Nephron (organoid): ENCODE data around the gene GPSM3.

Experiments
- H3K27ac Mint-ChIP-seq, 3 experiments: 2 replicates each; pipeline ENCODE4 v1.8.0; 2020; ENCODE audit warnings: mixed read lengths in 3 of 3, mild to moderate bottlenecking in 2 of 3, moderate library complexity in 1 of 3
- H3K27me3 Mint-ChIP-seq: 2 replicates; pipeline ENCODE4 v1.8.0; 2021; ENCODE audit warnings: low read depth, mild to moderate bottlenecking, moderate library complexity, mixed read lengths
- H3K36me3 Mint-ChIP-seq: 2 replicates; pipeline ENCODE4 v1.8.0; 2020; ENCODE audit warnings: low read depth, mixed read lengths
- H3K4me1 Mint-ChIP-seq: 2 replicates; pipeline ENCODE4 v1.8.0; 2020; ENCODE audit warnings: mixed read lengths
- H3K4me3 Mint-ChIP-seq, 3 experiments: 2 replicates each; pipeline ENCODE4 v1.8.0; 2020; ENCODE audit warnings: mild to moderate bottlenecking in 3 of 3, mixed read lengths in 3 of 3, moderate library complexity in 2 of 3
- H3K9me3 Mint-ChIP-seq: 2 replicates; pipeline ENCODE4 v1.8.0; 2020; ENCODE audit warnings: mixed read lengths
- TF ChIP-seq, protein P1 (sequence below), 3 experiments: fragments of 200-600 bp; sonication (generic); IDR thresholded peaks; one replicate each; pipeline ENCODE4 v1.5.0; 2021; ENCODE audit warnings: antibody characterized with exemption in 3 of 3; ENCODE audit not compliant: unreplicated experiment in 3 of 3

Gene GPSM3

DNA sequence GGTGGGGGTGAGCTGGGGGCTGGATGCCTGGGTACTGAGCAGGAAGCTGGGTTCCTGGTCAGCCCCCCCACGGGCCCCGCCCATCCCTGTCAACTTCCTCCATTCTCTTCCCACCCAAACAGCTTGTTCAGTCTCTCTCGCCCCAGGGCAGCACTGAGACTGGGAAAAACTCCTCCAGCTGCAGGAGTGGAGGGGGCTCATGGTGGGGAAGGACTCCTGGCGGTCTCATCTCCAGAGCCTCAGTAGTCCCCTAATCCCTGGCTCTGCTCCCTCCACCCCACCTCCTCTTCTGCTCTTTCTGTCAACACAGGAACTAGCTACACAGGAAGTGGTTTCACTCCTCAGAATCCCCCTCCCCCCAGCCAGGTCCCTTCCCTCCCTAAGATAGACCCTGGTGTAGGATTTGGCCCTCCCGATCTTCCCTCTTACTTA is at the start of gene GPSM3:
Gene GPSM3 (minus strand): TSS at position 36 of the 432 bp plus-strand sequence. CDS start 130 bp downstream, outside the sequence.
- H3K9me3 Mint-ChIP-seq: no peaks in the 10 kb centered on the region
- H3K27me3 Mint-ChIP-seq: no peaks in the 10 kb centered on the region
- peaks cover 2% of the 10 kb centered on the region for H3K36me3 Mint-ChIP-seq
- peak within 1 kb of the TSS; percentile 99 to 100 (median 100) for H3K27ac Mint-ChIP-seq
- peak within 1 kb of the TSS; percentile 67 to 75 (median 73) for H3K4me3 Mint-ChIP-seq
- peaks cover 60% of the 10 kb centered on the region for H3K4me1 Mint-ChIP-seq
- TF ChIP-seq, protein P1, sequence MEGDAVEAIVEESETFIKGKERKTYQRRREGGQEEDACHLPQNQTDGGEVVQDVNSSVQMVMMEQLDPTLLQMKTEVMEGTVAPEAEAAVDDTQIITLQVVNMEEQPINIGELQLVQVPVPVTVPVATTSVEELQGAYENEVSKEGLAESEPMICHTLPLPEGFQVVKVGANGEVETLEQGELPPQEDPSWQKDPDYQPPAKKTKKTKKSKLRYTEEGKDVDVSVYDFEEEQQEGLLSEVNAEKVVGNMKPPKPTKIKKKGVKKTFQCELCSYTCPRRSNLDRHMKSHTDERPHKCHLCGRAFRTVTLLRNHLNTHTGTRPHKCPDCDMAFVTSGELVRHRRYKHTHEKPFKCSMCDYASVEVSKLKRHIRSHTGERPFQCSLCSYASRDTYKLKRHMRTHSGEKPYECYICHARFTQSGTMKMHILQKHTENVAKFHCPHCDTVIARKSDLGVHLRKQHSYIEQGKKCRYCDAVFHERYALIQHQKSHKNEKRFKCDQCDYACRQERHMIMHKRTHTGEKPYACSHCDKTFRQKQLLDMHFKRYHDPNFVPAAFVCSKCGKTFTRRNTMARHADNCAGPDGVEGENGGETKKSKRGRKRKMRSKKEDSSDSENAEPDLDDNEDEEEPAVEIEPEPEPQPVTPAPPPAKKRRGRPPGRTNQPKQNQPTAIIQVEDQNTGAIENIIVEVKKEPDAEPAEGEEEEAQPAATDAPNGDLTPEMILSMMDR (IDR thresholded peaks at IDR 0.05; ENCODE audit: unreplicated experiment in 3 of 3): no peak

DNA sequence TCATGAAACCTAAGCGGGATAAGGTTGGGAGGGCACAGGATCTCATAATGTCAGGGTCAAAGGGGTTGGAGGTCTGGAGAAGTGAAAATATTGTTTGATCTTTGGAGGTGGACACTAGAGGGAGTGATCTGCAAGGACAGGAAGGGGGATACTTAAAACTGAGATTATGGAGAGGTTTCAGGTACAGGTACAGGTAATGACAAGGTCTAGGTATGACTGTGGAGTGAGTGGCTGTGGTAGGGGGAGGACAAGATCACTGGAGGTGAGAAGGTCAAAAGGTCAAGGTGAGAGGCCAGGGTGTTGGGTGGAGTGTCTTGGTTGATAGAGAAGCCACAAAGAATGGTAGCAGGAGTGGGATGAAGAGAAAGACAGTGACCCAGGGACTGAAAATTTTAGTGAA is 48.2 kb upstream of the GPSM3 start:
- Mint-ChIP-seq H3K27me3 (no peaks in the 10 kb centered on the region), H3K4me3 (no peak overlapping the region), H3K27ac (no peak overlapping the region), H3K4me1 (peaks cover 25% of the 10 kb centered on the region), H3K36me3 (no peaks in the 10 kb centered on the region), H3K9me3 (no peaks in the 10 kb centered on the region)
- TF ChIP-seq, protein P1 (IDR thresholded peaks at IDR 0.05; ENCODE audit: unreplicated experiment in 3 of 3): no peak

DNA sequence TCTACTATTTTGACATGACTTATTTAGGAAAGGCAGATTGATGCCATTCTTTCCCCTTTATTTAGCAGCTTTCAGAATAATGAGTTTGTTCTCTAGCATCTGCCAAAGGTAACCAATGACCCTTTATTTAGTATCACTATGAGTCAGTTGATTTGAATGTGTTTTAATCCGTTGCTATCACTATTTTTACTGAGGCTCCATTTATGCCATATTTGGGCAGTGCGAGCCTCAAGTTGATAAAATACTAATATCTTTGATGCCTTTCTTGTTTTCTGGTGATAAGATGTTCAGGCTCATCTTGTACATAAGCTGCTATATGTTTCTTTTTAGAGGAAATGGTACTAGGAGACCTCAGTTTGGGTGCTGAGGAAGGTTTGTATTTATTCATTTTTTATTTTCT is 47.0 kb upstream of the GPSM3 start:
- peaks cover 17% of the 10 kb centered on the region for H3K4me1 Mint-ChIP-seq

GRCh38 chr6:32234934-32235333 is 42.5 kb upstream of the GPSM3 start:
- Mint-ChIP-seq H3K4me1 (no peaks in the 10 kb centered on the region), H3K27me3 (no peaks in the 10 kb centered on the region), H3K9me3 (peaks cover 3% of the 10 kb centered on the region), H3K36me3 (no peaks in the 10 kb centered on the region), H3K4me3 (no peak overlapping the region), H3K27ac (no peak overlapping the region)
- TF ChIP-seq, protein P1 (IDR thresholded peaks at IDR 0.05; ENCODE audit: unreplicated experiment in 3 of 3): no peak

More for the DNA sequence above, 47.0 kb upstream of the GPSM3 start:
- no peaks in the 10 kb centered on the region for H3K27me3 Mint-ChIP-seq
- H3K27ac Mint-ChIP-seq: no peak overlapping the region
- H3K9me3 Mint-ChIP-seq: peaks cover 3% of the 10 kb centered on the region
- no peaks in the 10 kb centered on the region for H3K36me3 Mint-ChIP-seq
- H3K4me3 Mint-ChIP-seq: no peak overlapping the region
- TF ChIP-seq, protein P1 (IDR thresholded peaks at IDR 0.05; ENCODE audit: unreplicated experiment in 3 of 3): no peak

DNA sequence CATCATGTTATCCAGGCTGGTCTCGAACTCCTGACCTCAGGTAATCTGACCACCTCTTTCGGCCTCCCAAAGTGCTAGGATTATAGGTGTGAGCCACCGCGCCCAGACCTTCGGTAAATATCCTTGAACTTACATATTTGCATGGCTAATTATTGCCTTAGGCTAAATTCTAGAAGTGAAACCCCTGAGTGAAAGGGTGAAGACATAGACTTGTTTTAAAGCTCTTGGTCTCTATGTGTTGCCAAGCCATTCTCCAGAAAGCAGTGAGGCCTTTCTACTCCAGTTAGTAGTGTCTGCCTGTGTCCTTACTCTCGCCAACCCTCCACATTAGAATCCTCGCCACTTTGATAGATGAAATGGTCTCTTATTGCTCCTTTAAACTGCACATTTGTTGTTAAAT is 34.0 kb upstream of the GPSM3 start:
- TF ChIP-seq, protein P1 (IDR thresholded peaks at IDR 0.05; ENCODE audit: unreplicated experiment in 3 of 3): no peak
- no peak overlapping the region for H3K4me3 Mint-ChIP-seq
- H3K27ac Mint-ChIP-seq: no peak overlapping the region
- no peaks in the 10 kb centered on the region for H3K4me1 Mint-ChIP-seq
- H3K36me3 Mint-ChIP-seq: no peaks in the 10 kb centered on the region
- H3K9me3 Mint-ChIP-seq: no peaks in the 10 kb centered on the region
- H3K27me3 Mint-ChIP-seq: peaks cover 9% of the 10 kb centered on the region

DNA sequence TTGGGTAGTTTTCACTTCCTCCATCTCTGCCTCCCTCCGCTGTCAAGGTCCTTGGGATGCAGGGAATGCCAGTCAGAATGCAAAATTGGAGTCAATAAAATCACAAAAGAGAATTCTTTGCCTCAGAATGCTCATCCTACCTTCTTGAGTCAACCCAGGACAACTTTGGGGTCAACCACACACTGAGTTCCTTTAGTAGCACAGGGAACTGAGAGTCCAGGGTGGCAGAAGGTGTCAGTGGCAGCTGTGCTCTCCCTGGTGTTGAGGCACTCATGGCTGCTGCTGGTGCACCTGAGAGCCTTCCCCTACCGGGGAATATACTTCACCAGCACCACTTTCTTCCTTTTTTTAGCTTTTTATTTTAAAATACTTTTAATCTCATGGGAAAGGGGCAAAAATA is 32.3 kb upstream of the GPSM3 start:
- Mint-ChIP-seq H3K36me3 (no peaks in the 10 kb centered on the region), H3K4me3 (no peak overlapping the region), H3K27ac (no peak overlapping the region), H3K4me1 (no peaks in the 10 kb centered on the region), H3K9me3 (no peaks in the 10 kb centered on the region), H3K27me3 (peaks cover 9% of the 10 kb centered on the region)
- TF ChIP-seq, protein P1 (IDR thresholded peaks at IDR 0.05; ENCODE audit: unreplicated experiment in 3 of 3): no peak
